Psoas muscle (tissue), 8 donors: Measurements from ENCODE around the gene MRPL40. TPM values are rescaled to one million over a fixed set of nuclear protein-coding genes. Genes with fewer than 3 reads are reported as not detected.

ENCODE experiments used
- ATAC-seq, 4 donors: fragments of 200-7000 bp; cut with Tn5 transposase; one replicate each; pipeline ENCODE4 v1.9.1; 2020; ENCODE audit warnings: moderate library complexity in 3 of 4, mild to moderate bottlenecking in 2 of 4
- DNase-seq, 2 donors: peaks; one replicate each; pipeline ENCODE4 v3.0.0-alpha.2; 2020
- H3K27ac ChIP-seq: fragments of 200-600 bp; one replicate; pipeline ENCODE4 v1.8.0; 2022
- H3K27me3 ChIP-seq, 3 donors: fragments of 200-600 bp in 1 of 3; one replicate each; pipeline versions ENCODE4 v1.6.1 to v1.8.0; 2013 to 2022; ENCODE audit warnings: low read length in 2 of 3, mild to moderate bottlenecking in 2 of 3, moderate library complexity in 1 of 3; ENCODE audit not compliant: insufficient read depth in 3 of 3
- H3K36me3 ChIP-seq, 2 donors: fragments of 200-600 bp in 1 of 2; one replicate each; pipeline versions ENCODE4 v1.6.1 to v1.8.0; 2013 to 2022; ENCODE audit warnings: low read depth in 1 of 2, mild to moderate bottlenecking in 1 of 2, moderate library complexity in 1 of 2; ENCODE audit not compliant: insufficient read depth in 1 of 2
- H3K4me1 ChIP-seq: fragments of 200-600 bp; one replicate; pipeline ENCODE4 v1.8.0; 2022
- H3K4me3 ChIP-seq: fragments of 200-600 bp; one replicate; pipeline ENCODE4 v1.8.0; 2022; ENCODE audit warnings: mild to moderate bottlenecking
- H3K9me3 ChIP-seq: fragments of 200-600 bp; one replicate; pipeline ENCODE4 v1.8.0; 2022
- CTCF ChIP-seq: fragments of 200-600 bp; IDR thresholded peaks from one replicate; pipeline ENCODE4 v1.8.0; 2022; ENCODE audit warnings: antibody characterized with exemption
- WGBS, 3 donors: extraction: QIAGEN DNeasy Blood & Tissue Kit; methylation state at CpG; one replicate each; pipeline versions ENCODE4 v1.1.6 to v1.1.7; 2013; 5-methylcytosine and 5-hydroxymethylcytosine counted together
- intact Hi-C, 2 donors: fragments of 100-400 bp; cut with DNase I; formaldehyde crosslinking; loops; one replicate each; pipeline versions ENCODE4 v1.11.0 to v1.14.2; 2022
- polyA plus RNA-seq, 3 donors: library from polyadenylated mRNA; stranded (reverse); fragments of 200-250 nt; gene quantifications; one replicate each; pipeline ENCODE4 v1.2.3, GENCODE V29; 2013
- total RNA-seq, 4 donors: library from RNA; stranded (reverse); fragmentation: NEBNext Ultra II Directional in 2 of 4; extraction: Animal tissue kit (Norgen Biotek cat#: 25700) in 2 of 4; gene quantifications; one replicate each; pipeline versions ENCODE4 v1.2.1 to v1.2.4, GENCODE V29; 2021 to 2023
- donor health status: healthy with polysubstance abuse.
- donor health status: DM: no; HTN: no; CAD: no; lungs with moderate emphysema.
- donor health status: Bipolar disorder and iron deficiency.
- donor health status: healthy.
- donor health status: DM: yes; HTN: yes; CAD: no.
- donor health status: DM: no; HTN: no; CAD: no.
- donor health status: DM: no; HTN: no; CAD: no.
- donor health status: DM: yes; HTN: yes; CAD: no.

The MRPL40 gene
- total and polyA plus RNA-seq, 7 donors, result 45.8 to 78.6 (median 60.1) TPM

GRCh38 chr22:19422440-19423301 lies 9.7 kb upstream of the MRPL40 start:
- intact Hi-C loops, result no loop called here
- Histone ChIP-seq H3K9me3 (no peaks in the 10 kb centered on the region), H3K36me3 (peaks cover 0 to 5% of the 10 kb centered on the region in 2 donors), H3K4me1 (peaks cover 15% of the 10 kb centered on the region), H3K27ac (no peak overlapping the region), H3K4me3 (no peak overlapping the region), H3K27me3 (no peaks in the 10 kb centered on the region)
- no peak for DNase-seq
- no peak for ATAC-seq
- WGBS, 3 donors, result 71 to 76% (median 76%) methylated on average over 11 of the region's 11 CpGs
- TF ChIP-seq CTCF, result no peak

- Histone ChIP-seq H3K27me3 (no peaks in the 10 kb centered on the region), H3K4me1 (peaks cover 26% of the 10 kb centered on the region), H3K27ac (no peak overlapping the region), H3K9me3 (no peaks in the 10 kb centered on the region), H3K36me3 (peaks cover 0 to 5% of the 10 kb centered on the region in 2 donors), H3K4me3 (no peak overlapping the region)
- DNase-seq (no peak), ATAC-seq (peak in 1 of 4 donors; percentile 41)
- TF ChIP-seq CTCF, result no peak
- intact Hi-C loops, result no loop called here
- WGBS, 3 donors, result 74 to 85% (median 83%) methylated on average over 3 of the region's 3 CpGs
Measured at GRCh38 chr22:19424186-19424500, 8.2 kb upstream of the MRPL40 start.

- H3K4me3 ChIP-seq, result peak overlapping the region; percentile 97
- ATAC-seq, result no peak
- peaks cover 5 to 18% of the 10 kb centered on the region in 2 donors for H3K36me3 ChIP-seq
- peak in 1 of 2 donors; percentile 41 for DNase-seq
- peak overlapping the region; percentile 81 for H3K27ac ChIP-seq
- TF ChIP-seq CTCF, result no peak
- WGBS, 3 donors, result 16 to 24% (median 18%) methylated on average over 12 of the region's 12 CpGs
- H3K27me3 ChIP-seq, result no peaks in the 10 kb centered on the region
- peaks cover 30% of the 10 kb centered on the region for H3K4me1 ChIP-seq
- no peaks in the 10 kb centered on the region for H3K9me3 ChIP-seq
- intact Hi-C loops, result no loop called here
Measured at GRCh38 chr22:19429950-19430889, 2.1 kb upstream of the MRPL40 start.

- H3K9me3 ChIP-seq, result no peaks in the 10 kb centered on the region
- H3K27me3 ChIP-seq, result no peaks in the 10 kb centered on the region
- ATAC-seq (no peak), DNase-seq (peak; percentile 44 to 71)
- intact Hi-C loops, result no loop called here
- H3K4me1 ChIP-seq, result peaks cover 30% of the 10 kb centered on the region
- H3K27ac ChIP-seq, result peak overlapping the region; percentile 81
- peak overlapping the region; percentile 97 for H3K4me3 ChIP-seq
- TF ChIP-seq CTCF, result no peak
- 0% methylated on average over 27 to 53 of the region's 53 CpGs for WGBS, 3 donors
- peaks cover 7 to 23% of the 10 kb centered on the region in 2 donors for H3K36me3 ChIP-seq
Measured at GRCh38 chr22:19430890-19431541, 1.3 kb upstream of the MRPL40 start.
